ENCODE results near the gene DLGAP4.

The DLGAP4 gene

GRCh38 chr20:36408219-36408618 is 102.1 kb downstream of the DLGAP4 start:
- no peak for DNase-seq (ENCODE audit: low spot score)

- no peak for DNase-seq (ENCODE audit: low spot score)
These were observed 105.8 kb downstream of the DLGAP4 start for GRCh38 chr20:36411861-36412454.

- no peak for DNase-seq (ENCODE audit: low spot score)
These were observed 109.4 kb downstream of the DLGAP4 start for GRCh38 chr20:36415475-36416002.

- no peak for DNase-seq (ENCODE audit: low spot score)
These were observed 112.6 kb downstream of the DLGAP4 start for GRCh38 chr20:36418711-36419110.

GRCh38 chr20:36421641-36422040 is 115.5 kb downstream of the DLGAP4 start:
- no peak for DNase-seq (ENCODE audit: low spot score)

GRCh38 chr20:36424314-36424713 is 118.2 kb downstream of the DLGAP4 start:
- no peak for DNase-seq (ENCODE audit: low spot score)

- no peak for DNase-seq (ENCODE audit: low spot score)
These were observed 119.0 kb downstream of the DLGAP4 start for GRCh38 chr20:36425166-36425565.

GRCh38 chr20:36431604-36432003 is 125.5 kb downstream of the DLGAP4 start:
- no peak for DNase-seq (ENCODE audit: low spot score)

GRCh38 chr20:36432096-36432495 is 126.0 kb downstream of the DLGAP4 start:
- DNase-seq (ENCODE audit: low spot score) = no peak

GRCh38 chr20:36434383-36434782 is 128.2 kb downstream of the DLGAP4 start:
- no peak for DNase-seq (ENCODE audit: low spot score)

GRCh38 chr20:36435124-36435523 is 129.0 kb downstream of the DLGAP4 start:
- DNase-seq (ENCODE audit: low spot score) = no peak

- DNase-seq (ENCODE audit: low spot score) = peak; percentile 83
These were observed 129.7 kb downstream of the DLGAP4 start for GRCh38 chr20:36435592-36436541.

- peak; percentile 86 for DNase-seq (ENCODE audit: low spot score)
These were observed 133.0 kb downstream of the DLGAP4 start for GRCh38 chr20:36439040-36439730.

- no peak for DNase-seq (ENCODE audit: low spot score)
These were observed 133.6 kb downstream of the DLGAP4 start for GRCh38 chr20:36439731-36440072.

- no peak for DNase-seq (ENCODE audit: low spot score)
These were observed 134.4 kb downstream of the DLGAP4 start for GRCh38 chr20:36440370-36441026.

GRCh38 chr20:36441027-36441414 is 134.9 kb downstream of the DLGAP4 start:
- no peak for DNase-seq (ENCODE audit: low spot score)

- no peak for DNase-seq (ENCODE audit: low spot score)
These were observed 135.3 kb downstream of the DLGAP4 start for GRCh38 chr20:36441416-36441815.

GRCh38 chr20:36445847-36446246 is 139.7 kb downstream of the DLGAP4 start:
- DNase-seq (ENCODE audit: low spot score) = no peak

- no peak for DNase-seq (ENCODE audit: low spot score)
These were observed 140.4 kb downstream of the DLGAP4 start for GRCh38 chr20:36446557-36446956.

- DNase-seq (ENCODE audit: low spot score) = no peak
These were observed 141.0 kb downstream of the DLGAP4 start for GRCh38 chr20:36447101-36447500.

- no peak for DNase-seq (ENCODE audit: low spot score)
These were observed 143.5 kb downstream of the DLGAP4 start for GRCh38 chr20:36449663-36450062.

GRCh38 chr20:36454332-36454697 is 148.2 kb downstream of the DLGAP4 start:
- no peak for DNase-seq (ENCODE audit: low spot score)
